Mesenteric fat pad (tissue), 1 donor: ENCODE results near the gene RABAC1. TPM values are rescaled to one million over a fixed set of nuclear protein-coding genes. Genes with fewer than 3 reads are reported as not detected.

ENCODE experiments used
- DNase-seq: peaks from one replicate; pipeline ENCODE4 v3.0.0-alpha.2; 2020; ENCODE audit warnings: low spot score
- total RNA-seq: library from RNA; stranded (reverse); fragmentation: NEBNext Ultra II Directional; extraction: Animal tissue kit (Norgen Biotek cat#: 25700); gene quantifications from one replicate; pipeline ENCODE4 v1.2.1, GENCODE V29; 2021
- donor health status: DM: yes; HTN: yes; CAD: no.

The RABAC1 gene
- total RNA-seq, 1 donor from 2014 or later: 145 TPM

DNA sequence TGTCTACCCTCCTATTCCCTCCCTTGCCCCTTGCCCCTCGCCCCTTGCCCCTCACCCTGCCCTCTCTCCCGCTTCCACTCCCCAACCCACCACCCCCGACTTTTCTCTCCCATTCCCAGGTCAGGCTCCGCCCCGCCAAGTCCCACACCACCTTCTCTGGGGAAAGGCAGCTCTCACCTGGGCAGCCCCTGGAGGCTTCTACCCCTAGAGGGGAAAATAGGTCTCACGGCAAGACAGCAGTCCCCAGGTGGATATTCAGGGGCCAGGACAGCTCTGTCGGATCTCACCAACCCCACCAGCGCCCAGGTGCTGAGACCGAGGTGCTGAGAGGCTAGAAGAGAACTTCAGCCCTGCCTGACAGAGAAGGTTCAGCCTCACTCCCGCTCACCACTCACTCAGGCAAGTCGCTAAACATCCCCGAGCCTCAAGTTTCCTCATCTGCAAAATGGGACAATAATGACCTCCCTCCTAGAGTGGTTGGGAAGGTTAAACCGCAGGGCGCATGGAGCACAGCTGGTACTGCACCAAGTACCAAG, 29.5 kb downstream of the RABAC1 start:
- DNase-seq: no peak

DNA sequence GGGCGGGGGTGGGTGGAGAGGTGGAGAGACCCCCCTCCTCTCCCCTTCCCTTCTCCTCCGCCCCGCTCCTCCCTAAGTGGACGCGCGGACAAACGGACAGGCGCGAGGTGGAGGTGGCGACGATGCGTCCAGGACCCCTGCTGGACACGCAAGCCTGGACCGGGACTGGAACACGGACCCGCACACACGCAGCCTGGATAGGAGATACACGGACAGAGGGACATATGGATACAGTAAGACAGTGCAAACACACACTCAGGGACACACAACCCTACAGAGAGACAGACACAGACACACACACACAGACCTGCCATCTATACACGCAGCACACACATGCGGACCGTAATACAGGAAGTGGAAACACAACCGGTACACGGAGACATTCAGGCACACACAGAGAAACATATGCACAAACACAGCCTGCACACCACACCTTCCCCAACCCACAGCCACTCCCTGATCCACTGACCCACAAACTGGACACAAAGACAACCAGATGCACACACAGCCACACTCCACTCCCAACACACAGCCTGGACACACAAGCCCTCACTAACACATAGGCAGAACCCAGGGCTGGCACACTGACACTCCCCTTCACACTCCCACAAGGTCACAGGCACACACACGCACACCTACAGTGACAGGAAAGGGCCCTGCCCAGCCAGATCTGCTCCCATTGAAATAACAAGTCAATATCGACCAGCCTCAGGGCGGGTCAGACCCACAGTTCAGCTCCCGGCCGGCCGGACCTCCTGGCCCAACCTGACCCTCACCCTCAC, 30.2 kb downstream of the RABAC1 start:
- DNase-seq: no peak

DNA sequence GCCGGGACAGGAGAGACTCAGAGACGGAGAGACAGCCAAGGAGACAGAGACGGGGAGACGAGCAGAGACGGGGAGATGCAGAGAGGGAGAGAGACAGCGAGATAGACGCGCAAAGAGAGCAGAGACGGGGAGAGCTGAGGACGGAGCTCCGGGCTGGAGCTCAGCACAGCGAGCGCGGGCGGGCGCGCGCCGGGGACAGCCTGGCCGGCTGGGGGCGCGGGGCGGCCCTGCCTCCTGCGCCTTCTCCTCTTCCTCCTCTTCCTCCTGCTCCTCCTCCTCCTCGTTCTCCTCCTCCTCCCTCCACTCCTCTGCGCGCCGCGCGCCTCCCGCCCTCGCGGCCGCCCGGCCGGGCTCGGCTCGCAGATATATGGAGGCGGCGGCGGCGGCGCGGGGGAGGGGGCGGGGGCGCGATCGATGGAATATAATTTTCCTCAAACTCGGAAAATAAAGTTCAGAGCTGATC, 30.9 kb downstream of the RABAC1 start, which contains the start of gene ERFL:
ERFL (minus strand) TSS at position 229 of the 463 bp plus-strand sequence. CDS start 15,530 bp downstream, outside the sequence.
- DNase-seq: no peak

DNA sequence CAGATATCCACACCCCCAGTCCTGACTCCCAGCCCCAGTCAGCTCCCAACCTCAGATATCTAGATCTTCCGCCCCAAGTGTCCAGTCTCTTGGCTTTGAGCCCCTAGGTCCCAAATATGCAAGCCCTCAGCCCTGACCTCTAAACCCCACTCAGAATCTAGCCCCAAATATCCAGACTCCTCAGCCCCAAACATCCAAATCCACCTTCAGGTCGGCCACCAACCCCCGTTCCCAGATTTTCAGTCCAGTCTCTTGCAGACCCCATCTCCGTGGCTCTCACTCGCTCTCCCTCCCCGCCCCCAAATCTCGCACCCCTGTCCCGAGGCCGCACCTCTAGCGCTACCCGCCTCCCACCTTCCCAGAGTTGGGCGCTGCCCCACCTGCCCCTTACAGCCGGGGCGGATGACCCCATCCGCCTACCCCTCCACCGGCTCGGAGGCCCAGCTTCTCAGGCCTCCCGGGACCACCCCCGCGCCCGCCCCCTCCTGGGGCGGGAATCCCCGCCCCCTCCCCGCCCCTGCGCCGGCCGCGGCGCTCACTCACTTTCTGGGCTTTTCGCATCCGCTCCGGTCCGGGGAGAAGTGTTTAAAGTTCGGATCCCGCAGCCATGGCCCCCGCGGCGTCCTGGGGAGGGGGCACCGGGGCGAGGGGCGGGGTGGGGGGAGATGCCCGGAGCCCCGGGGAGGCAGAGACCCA, 31.5 kb downstream of the RABAC1 start:
- DNase-seq: no peak

DNA sequence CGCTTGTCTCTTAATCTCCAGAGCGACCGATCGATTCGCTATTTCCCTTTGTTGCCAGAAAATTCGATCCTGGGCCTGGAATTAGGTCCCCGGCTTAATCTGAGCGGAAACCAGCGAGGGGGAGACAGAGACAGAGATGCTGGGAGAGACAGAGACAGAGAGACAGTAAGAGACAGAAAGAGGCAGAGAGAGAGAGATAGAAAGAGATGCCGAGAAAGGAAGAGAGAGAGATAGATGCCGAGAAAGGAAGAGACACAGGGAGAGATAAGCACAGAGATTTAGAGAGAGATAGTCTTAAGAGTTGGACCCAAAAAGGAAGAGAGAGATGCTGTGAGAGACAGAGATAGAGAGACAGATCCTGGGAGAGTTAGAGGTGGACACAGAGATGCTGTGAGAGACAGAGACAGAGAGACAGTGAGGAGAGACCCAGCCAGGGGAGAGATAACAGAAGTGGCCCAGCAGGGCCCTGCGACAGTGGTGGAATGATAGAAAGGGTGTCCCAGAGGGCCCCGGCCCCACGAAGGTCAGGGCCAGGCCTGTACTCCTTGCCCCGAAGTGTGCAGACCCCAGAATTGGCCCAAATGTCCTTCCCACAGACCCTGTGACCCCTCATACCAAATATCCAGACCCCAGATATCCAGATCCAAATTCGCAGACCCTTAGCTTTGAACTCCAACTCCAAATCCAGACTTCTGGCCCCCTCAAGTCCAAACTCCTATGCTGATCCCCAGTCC, 32.2 kb downstream of the RABAC1 start:
- DNase-seq: no peak

DNA sequence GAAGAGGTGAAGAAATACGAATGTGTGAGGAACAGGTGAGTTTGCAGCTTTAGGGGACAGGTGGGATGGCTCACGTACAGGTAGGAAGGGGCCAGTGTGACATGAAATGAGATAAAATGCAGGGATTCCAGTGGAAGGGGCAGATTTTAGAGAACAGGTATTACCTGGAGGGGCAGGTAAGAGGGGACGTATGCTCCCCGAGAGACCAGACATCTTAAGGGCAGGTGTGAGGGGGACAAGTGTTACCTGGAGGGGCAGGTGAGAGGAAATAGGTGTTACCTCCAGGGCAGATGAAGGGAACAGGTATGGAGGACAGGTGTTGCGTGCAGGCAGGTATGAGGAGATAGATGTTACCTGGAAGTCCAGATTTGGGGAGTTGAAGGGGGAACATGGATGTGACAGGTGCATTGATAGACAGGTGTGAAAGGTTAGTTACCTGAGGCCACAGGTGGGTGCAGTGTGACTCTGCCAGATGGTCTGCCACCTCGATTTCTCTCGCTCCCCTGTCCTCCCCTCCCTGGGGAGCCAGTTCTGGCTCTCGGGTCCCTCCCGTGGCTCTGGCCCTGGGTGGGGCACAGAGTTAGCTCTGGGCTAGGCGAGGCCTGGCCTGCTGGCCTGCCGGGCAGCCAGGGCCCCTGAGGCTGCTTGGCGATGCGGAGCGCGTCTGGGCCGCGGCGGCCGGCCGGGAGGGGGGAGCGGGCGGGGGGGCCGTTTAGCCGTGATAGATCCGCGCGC, 32.9 kb downstream of the RABAC1 start:
- no peak for DNase-seq

DNA sequence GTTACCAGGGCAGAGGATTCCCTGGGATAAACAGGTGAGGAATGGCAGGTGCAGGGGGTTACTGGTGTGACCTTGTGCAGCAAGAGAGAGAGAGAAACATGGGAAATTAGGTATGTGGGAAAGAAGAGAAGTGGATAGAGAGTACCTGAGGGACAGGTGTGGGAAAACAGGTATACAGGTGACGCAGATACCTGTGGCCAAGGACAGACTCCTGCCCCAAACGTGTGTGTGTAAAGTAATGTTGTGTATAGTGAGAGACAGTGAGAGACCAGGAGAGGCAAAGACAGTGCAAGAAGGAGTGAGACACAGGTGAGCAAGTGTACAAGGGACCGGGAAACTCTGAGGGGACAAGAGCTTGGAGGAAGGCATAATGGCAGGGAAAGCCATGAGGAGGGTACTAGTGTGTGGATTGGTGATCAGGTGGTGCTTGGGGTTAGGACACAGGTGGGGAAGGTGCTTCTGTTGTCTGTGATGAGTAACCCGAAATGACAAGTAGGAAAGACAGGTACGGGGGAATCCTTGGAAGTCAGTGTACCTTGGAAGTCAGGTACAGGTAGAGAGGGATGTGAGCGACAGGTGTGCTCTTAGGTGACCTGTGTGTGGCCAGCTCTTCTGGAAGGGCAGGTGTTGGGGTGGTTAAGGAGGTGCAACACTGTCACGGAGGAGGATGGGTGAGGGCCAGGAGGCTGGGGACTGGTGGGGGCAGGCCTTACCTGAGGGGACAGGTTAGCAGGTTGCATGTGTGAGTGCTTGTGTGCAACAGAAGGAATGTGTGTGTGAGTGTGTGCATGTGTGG, 33.7 kb downstream of the RABAC1 start:
- no peak for DNase-seq

DNA sequence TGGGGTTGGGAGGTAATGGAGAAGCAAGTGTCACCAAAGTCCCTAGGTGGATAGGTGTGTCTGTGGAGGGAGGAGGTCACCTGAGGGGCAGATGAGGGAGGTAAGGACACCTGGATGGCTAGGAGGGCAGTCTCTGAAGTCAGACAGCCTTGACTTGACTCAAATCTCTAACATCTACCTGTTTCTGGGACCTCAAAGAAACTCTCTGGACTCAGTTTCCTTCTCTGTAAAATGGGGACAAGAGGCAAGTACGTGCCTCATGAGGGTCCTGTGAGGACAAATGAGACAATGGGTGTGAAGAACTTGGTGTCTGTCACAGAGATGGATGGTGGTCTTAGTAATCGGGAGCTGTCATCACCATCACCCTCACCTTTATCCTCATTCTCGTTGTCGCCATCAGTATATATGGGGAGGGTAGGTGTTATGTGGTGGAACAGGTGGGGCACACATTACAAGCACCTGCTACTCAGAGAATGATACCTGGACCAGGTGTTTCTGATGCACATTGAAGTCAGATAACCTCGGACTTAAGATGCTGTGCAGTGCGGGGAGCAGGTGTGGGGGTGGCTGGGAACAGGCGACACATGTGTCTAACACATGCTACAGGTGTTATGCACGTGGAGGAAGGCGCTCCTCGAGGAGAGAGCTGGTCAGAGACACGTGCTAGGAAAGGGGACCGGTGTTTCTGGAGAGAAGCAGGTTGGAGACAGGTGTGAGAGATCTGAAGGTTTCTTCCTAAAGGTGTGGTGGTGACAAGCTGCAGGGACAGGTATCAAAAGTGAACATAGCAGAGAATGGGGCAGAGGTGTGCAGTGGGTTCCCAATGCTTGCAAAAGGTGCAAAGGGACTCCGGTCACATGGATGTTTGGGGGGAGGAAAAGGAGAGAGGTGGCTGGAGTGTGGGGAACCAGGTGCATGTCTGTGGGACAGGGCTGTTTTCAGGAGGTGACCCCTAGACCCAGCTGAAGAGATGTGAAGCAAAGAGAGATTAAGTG, 34.7 kb downstream of the RABAC1 start:
- no peak for DNase-seq

DNA sequence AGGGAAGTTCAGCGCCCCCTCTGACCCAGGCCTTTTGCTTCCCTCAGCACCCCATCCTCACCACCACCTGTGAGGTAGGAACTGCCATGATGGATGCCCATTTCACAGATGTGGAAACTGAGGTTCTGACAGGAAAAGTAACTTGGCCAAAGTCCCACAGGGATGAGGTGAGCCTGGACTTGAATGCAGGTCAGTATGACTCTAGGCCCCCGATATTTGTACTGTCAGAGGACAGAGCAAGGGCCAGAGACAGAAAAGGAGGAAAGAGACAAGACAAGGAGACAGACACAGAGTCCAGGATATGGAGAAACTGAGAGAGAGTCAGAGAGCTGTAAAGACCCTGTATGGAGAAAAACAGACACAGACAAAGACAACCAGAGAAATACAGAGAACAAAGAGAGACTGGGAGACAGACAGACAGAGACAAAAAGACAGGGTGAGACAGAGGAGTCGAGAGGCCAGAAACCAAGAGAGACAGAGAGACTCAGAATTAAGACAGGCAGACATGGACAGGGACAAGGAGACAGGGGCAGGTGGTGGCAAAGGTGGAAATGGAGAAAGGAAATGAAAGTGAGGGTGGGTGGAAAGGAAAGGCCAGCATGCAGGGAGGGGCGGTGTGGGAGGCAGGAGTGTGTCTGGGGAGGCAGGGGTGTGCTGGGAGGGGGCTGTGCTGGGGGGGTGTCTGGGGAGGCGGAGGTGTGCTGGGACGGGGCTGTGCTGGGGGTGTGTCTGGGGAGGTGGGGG, 35.9 kb downstream of the RABAC1 start:
- no peak for DNase-seq

DNA sequence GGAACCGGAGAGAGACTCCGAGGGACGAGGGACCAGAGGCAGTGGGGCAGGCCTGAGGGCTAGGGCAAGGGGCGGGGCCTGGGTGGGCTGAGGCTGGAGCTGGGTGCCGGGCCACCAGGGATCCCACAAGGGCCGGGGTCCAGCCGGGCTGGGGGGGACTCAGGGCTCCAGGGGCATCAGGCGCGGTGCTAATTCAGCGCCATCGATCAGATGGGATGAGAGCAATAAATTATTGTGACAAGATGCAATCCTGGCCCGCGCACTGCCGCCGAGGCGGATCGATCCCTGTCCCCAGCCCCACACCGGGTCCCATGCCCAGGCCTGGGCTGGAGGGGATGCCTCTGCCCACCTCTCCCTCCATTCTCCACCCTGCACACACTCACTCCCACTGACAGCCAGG, 36.5 kb downstream of the RABAC1 start:
- DNase-seq: no peak

DNA sequence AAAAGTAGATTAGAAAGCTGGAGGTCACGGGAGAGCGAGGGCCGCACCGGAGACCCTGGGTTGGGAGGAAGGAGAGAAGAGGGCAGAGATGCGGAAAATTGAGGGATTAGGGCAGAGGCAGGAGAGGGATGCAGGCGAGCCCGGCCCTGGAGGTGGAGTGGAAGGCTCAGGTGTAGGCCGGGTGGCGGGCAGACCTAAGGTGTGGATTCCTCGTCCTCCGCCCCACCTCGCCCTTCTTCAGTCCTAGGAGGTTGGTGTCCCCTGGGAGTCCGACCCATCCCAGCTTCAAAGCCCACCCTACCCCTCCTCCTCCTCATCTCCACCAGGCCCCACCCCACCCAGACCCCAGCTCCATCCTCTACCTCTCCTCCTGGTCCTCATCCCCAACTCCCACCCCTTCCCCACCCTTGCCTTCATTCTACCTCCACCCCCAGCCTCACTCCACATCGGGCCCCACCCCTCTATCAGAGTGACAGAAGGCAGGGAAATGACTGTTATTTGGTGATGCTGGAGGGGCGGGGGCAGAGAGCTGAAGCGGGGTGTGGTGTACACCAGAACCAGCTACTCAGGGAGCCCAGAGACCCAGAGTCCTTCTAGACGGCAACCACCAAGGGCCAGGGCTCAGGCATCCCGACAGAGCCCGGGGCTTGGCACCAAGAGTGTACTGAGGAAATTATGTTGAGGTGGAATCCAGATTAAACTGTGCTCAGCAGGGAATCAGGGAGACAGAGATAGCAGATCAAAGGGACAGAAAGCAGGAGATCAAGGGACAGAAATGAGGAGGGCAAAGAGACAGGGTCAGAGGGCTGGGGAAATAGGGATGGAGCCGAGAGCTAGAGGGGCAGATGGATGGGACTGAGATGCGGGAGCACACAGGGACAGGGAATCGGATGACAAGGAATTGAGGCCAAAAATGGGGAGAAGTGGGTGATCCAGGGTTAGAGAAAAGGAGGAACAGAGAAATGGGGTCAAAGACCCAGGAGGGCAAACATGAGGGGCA, 37.2 kb downstream of the RABAC1 start:
- no peak for DNase-seq

DNA sequence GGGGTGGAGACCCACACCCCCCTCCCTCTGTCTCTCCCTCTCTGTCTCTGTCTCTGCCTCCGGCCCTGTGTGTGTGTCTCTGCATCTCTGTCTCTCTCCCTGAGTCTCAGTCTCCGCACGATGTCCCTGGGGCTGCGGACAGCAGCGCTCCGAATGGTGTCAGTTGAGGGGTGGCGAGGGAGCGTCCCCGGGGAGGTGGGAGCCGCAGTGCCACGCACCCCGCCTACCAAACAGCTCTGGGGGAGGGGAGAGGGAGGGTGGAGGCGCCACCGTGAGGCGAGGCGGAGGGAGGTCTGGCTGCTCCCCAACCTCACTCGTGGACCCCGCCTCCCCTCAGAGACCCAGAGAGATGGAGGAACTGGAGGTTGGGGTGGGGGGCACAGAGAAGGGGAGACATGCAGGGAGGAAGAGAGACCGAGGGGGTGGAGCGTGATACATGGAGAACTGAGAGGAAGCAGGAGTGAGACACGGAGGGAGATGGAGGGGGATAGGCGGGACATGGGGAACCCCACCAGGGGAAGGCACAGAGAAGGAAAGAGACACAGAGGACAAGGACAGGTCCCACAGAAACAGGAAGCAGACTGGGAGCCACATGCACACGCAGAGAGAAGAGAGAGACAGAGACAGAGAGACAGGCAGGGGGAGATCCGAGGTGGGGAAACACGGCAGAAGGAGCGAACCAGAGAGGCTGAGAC, 38.1 kb downstream of the RABAC1 start:
- DNase-seq: no peak

DNA sequence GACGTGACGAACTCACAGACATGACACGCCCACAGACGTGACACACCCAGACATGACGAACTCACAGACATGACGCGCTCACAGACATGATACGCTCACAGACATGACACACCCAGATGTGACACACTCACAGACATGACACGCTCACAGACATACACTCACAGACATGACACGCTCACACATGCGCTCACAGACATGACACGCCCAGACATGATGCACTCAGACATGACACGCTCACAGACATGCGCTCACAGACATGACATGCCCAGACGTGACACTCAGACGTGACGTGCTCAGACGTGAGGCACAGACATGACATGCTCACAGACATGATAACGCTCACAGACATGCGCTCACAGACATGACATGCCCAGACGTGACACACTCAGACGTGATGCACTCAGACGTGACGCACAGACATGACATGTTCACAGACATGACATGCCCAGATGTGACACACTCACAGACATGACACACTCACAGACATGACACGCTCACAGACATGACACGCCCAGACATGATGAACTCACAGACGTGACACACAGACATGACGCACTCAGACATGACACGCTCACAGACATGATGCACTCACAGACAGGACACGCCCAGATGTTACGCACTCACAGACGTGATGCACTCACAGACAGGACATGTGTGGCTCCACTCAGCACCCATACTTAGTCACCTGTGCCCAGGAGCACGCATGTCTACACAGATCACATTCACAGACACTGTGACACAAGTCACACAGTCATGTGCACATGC, 39.0 kb downstream of the RABAC1 start:
- DNase-seq: no peak

DNA sequence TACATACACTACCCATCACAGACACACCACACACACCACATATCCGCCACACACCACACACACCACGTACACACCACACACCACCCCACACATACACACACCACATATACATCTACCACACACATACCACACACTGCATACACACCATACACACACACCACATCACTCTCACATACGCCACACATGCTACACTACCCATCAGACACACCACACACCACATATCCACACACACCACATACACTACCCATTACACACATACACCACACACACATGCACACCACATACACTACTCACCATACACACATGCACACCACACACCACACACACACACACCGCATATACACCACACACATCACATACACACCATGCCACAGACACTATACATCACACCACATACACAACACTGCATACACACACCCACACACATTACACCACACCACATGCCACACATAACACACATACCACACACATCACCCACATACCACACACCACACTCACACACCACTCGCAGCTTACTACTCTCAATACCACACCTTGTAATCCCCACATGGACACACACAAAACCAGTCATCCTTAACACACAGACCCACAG, 40.4 kb downstream of the RABAC1 start:
- DNase-seq: no peak

DNA sequence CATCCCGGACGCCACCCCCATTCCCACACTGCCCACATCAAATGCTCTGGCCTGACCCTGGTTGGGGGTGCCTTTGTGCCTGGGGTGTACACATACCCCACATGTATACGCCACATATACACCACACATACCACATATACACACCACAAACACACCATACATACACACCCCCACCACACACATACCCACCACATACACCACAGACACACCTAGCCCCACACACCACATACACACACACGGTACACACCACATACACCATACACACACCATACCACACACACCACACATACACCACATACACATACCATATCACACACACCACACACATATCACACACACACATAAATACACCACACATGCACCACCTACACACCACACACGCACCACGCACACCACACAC, 41.0 kb downstream of the RABAC1 start:
- no peak for DNase-seq
